Brain microvascular endothelial cell (primary cell): ENCODE measurements around the gene TMEM106C.
"Not testable (repeated sequence)": the region's sequence is repeated elsewhere in the genome, so short reads cannot be mapped to it uniquely, and the experiment has no call there.

Experiments
- DNase-seq: peaks from one replicate; pipeline ENCODE4 v3.0.0-alpha.2; 2020
- H3K27ac ChIP-seq: fragments of 250-450 bp; sonication (Bioruptor Pico); 2 replicates; pipeline ENCODE4 v1.5.1; 2020; ENCODE audit warnings: mild to moderate bottlenecking, moderate library complexity
- H3K27me3 ChIP-seq: fragments of 250-450 bp; sonication (Bioruptor Pico); replicated peaks from 2 replicates; pipeline ENCODE4 v1.5.1; 2020; ENCODE audit warnings: mild to moderate bottlenecking
- H3K36me3 ChIP-seq: fragments of 250-450 bp; sonication (Bioruptor Pico); replicated peaks from 2 replicates; pipeline ENCODE4 v1.5.1; 2020; ENCODE audit warnings: mild to moderate bottlenecking
- H3K4me3 ChIP-seq: 2 replicates; pipeline ENCODE4 v1.5.1; 2011; ENCODE audit warnings: low read depth, mild to moderate bottlenecking, control low read depth, low read length, moderate library complexity
- in situ Hi-C: cut with HindIII; loops from 2 replicates; pipeline ENCODE4 v1.10.0; 2017; ENCODE audit warnings: low sequenced_read_pairs, low pct_ligation_motif_present
- TF ChIP-seq, protein P1 (sequence below): IDR thresholded peaks from 2 replicates; pipeline ENCODE4 v1.5.1; 2011; ENCODE audit warnings: low read depth, mild to moderate bottlenecking, moderate library complexity, low read length, control low read depth, inconsistent platforms; ENCODE audit errors: missing control alignments

The TMEM106C gene

DNA sequence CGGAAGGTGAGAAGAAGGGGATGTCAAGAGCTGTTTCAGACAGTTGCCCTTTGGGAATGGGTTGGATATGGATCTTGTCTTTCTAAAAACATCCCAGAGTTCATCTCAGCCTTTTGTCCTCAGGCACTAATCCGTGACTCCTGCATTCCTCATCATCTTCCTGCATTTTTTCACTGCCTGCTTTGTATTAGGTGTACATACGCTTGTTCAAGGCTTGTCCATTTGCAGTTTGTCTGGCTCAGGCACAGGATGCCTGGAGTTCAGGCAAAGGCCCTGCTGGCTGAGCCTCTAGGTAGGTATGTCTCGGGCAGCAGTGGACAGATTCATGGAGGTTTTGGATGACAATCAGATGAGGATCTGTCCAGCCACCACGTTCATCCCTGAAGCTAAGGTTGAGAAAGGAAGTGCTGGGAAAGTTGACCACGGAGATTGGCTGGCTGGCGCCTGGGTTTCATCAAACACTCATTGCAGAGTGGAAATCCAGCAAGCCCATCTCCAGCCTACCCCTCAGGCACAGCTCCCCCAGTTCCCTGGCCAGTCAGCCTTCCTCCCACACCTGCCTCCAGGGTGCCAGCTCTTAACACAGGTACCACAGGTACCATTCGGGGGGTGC, 12.4 kb upstream of the TMEM106C start:
- no peak overlapping the region for H3K27ac ChIP-seq
- in situ Hi-C loops: no loop called here

DNA sequence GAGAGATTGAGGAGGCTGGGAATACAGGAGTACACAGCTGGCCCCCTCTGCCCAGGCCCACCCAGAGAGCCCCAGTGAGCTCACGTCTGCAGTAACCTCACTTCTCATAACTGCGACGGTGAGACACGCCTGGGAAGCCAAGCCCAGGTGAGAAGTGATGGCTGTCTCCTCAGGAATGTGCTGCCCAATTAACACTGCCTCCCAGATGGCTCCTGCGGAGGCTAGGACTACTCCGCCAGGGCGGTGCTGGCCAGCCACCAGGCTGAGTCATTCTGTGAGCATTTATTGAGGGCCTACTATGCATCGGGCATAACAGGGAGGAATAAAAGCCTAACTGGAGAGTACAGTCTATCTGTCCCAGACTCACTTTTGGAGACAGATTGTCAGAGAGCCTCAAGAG, 9.3 kb upstream of the TMEM106C start:
- Histone ChIP-seq H3K27ac (no peak overlapping the region), H3K4me3 (no peak overlapping the region), H3K36me3 (no peaks in the 10 kb centered on the region), H3K27me3 (no peaks in the 10 kb centered on the region)
- DNase-seq: no peak
- TF ChIP-seq, protein P1, sequence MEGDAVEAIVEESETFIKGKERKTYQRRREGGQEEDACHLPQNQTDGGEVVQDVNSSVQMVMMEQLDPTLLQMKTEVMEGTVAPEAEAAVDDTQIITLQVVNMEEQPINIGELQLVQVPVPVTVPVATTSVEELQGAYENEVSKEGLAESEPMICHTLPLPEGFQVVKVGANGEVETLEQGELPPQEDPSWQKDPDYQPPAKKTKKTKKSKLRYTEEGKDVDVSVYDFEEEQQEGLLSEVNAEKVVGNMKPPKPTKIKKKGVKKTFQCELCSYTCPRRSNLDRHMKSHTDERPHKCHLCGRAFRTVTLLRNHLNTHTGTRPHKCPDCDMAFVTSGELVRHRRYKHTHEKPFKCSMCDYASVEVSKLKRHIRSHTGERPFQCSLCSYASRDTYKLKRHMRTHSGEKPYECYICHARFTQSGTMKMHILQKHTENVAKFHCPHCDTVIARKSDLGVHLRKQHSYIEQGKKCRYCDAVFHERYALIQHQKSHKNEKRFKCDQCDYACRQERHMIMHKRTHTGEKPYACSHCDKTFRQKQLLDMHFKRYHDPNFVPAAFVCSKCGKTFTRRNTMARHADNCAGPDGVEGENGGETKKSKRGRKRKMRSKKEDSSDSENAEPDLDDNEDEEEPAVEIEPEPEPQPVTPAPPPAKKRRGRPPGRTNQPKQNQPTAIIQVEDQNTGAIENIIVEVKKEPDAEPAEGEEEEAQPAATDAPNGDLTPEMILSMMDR: no peak
- in situ Hi-C loops: no loop called here

More for the DNA sequence above, 12.4 kb upstream of the TMEM106C start:
- TF ChIP-seq, protein P1: no peak
- DNase-seq: no peak
- H3K36me3 ChIP-seq: no peaks in the 10 kb centered on the region
- H3K27me3 ChIP-seq: no peaks in the 10 kb centered on the region
- no peak overlapping the region for H3K4me3 ChIP-seq

GRCh38 chr12:47954467-47955045, 8.8 kb upstream of the TMEM106C start:
- in situ Hi-C loops: no loop called here
- H3K27ac ChIP-seq: no peak overlapping the region
- TF ChIP-seq, protein P1: no peak
- no peaks in the 10 kb centered on the region for H3K36me3 ChIP-seq
- no peak overlapping the region for H3K4me3 ChIP-seq
- no peak for DNase-seq
- no peaks in the 10 kb centered on the region for H3K27me3 ChIP-seq

GRCh38 chr12:47955059-47955458, 8.3 kb upstream of the TMEM106C start:
- H3K27ac ChIP-seq: no peak overlapping the region
- in situ Hi-C loops: no loop called here
- TF ChIP-seq, protein P1: no peak
- H3K27me3 ChIP-seq: no peaks in the 10 kb centered on the region
- no peak overlapping the region for H3K4me3 ChIP-seq
- no peak for DNase-seq
- no peaks in the 10 kb centered on the region for H3K36me3 ChIP-seq

DNA sequence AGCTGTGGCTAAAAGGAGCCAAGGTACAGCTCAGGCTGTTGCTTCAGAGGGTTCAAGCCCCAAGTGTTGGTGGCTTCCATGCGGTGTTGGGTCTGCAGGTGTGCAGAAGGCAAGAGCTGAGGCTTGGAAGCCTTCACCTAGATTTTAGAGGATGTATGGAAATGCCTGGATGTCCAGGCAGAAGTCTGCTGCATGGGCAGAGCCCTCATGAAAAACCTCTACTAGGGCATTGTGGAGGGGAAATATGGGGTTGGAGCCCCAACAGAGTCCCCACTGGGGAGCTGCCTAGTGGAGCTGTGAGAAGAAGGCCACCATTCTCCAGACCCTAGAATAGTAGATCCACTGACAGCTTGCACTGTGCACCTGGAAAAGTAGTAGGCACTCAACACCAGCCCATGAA, 5.7 kb upstream of the TMEM106C start:
- DNase-seq, H3K27ac ChIP-seq, H3K4me3 ChIP-seq, in situ Hi-C loops, H3K27me3 ChIP-seq, H3K36me3 ChIP-seq: not testable (repeated sequence)

DNA sequence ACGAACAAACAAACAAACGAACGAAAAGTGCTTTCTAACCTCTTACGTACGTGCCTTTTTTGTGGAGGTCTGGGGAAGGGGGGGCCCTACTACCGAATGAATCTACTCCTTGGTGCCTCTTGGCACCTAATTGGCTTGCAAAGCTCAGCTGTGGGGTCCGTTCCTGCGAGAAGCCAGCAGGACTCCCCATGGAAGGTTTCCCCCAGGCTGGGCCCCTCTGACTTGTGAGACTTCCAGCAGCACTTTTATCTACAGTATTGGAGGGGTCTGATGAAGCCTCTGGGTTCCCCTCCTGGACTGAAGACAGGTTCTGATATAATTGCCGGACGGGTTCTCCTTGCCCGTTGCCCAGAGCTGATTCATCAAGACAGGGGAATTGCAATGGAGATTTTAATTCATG, 1.2 kb upstream of the TMEM106C start:
- TF ChIP-seq, protein P1: no peak
- no peak overlapping the region for H3K4me3 ChIP-seq
- in situ Hi-C loops: no loop called here

More for the DNA sequence above, 1.2 kb upstream of the TMEM106C start:
- DNase-seq: no peak
- Histone ChIP-seq H3K27me3 (no peaks in the 10 kb centered on the region), H3K27ac (no peak overlapping the region), H3K36me3 (no peaks in the 10 kb centered on the region)
